Calu3 (cell line): Measurements from ENCODE around the gene WBP1. TPM values are rescaled to one million over a fixed set of nuclear protein-coding genes. Genes with fewer than 3 reads are reported as not detected.
"Not testable (repeated sequence)": the region's sequence is repeated elsewhere in the genome, so short reads cannot be mapped to it uniquely, and the experiment has no call there.

ENCODE experiments used
- BruUV-seq: library from RNA; stranded (reverse); fragments of 400-500 nt; replicated peaks from 2 replicates; lab custom pipeline; 2021; lab: Mats Ljungman, UMichigan
- CTCF ChIA-PET: fragments of 300-600 bp; sonication (Branson Sonifier 250); formaldehyde crosslinking; loops from one replicate; lab custom pipeline; 2022; ENCODE audit warnings: antibody characterized with exemption; lab: Charles Lee
- DNase-seq: peaks from one replicate; pipeline ENCODE4 v3.0.0; 2022
- H3K27ac Mint-ChIP-seq: one replicate; pipeline ENCODE4 v1.8.0; 2022; ENCODE audit warnings: mixed read lengths; ENCODE audit not compliant: unreplicated experiment
- H3K27me3 Mint-ChIP-seq: one replicate; pipeline ENCODE4 v1.8.0; 2022; ENCODE audit warnings: mixed read lengths; ENCODE audit not compliant: unreplicated experiment
- H3K36me3 Mint-ChIP-seq: one replicate; pipeline ENCODE4 v1.8.0; 2022; ENCODE audit warnings: mild to moderate bottlenecking, moderate library complexity, mixed read lengths; ENCODE audit not compliant: insufficient read depth, unreplicated experiment
- H3K4me1 Mint-ChIP-seq: one replicate; pipeline ENCODE4 v1.8.0; 2022; ENCODE audit warnings: mild to moderate bottlenecking, low read depth, mixed read lengths; ENCODE audit not compliant: unreplicated experiment
- H3K4me3 Mint-ChIP-seq: one replicate; pipeline ENCODE4 v1.8.0; 2022; ENCODE audit warnings: mild to moderate bottlenecking, low read depth, moderate library complexity, mixed read lengths; ENCODE audit not compliant: unreplicated experiment
- H3K9me3 Mint-ChIP-seq: one replicate; pipeline ENCODE4 v1.8.0; 2022; ENCODE audit warnings: low read depth, mixed read lengths; ENCODE audit not compliant: unreplicated experiment
- CTCF ChIP-seq: fragments of 200-600 bp; IDR thresholded peaks from one replicate; pipeline ENCODE4 v1.8.0; 2022; ENCODE audit warnings: antibody characterized with exemption; ENCODE audit not compliant: unreplicated experiment
- intact Hi-C: fragments of 100-400 bp; cut with micrococcal nuclease; formaldehyde crosslinking; loops from one replicate; pipeline ENCODE4 v1.10.0; 2022; ENCODE audit not compliant: unreplicated experiment
- total RNA-seq: library from RNA; stranded (reverse); gene quantifications from 2 replicates; pipeline ENCODE4 v1.2.3, GENCODE V29; 2022

The WBP1 gene
- total RNA-seq, 1 experiment from 2014 or later, result 61.6 TPM

GRCh38 chr2:74474899-74475298 lies 16.7 kb downstream of the WBP1 start:
- Mint-ChIP-seq H3K27me3 (no peaks in the 10 kb centered on the region), H3K9me3 (no peaks in the 10 kb centered on the region), H3K36me3 (peaks cover 56% of the 10 kb centered on the region), H3K27ac (peak overlapping the region; percentile 3), H3K4me1 (peaks cover 8% of the 10 kb centered on the region), H3K4me3 (no peak overlapping the region)
- no peak for DNase-seq
- BruUV-seq, result no TSS peak
- CTCF ChIA-PET, result no interaction called here
- TF ChIP-seq CTCF, result peak; percentile 36
- intact Hi-C loops, result no loop called here

- H3K4me1 Mint-ChIP-seq, result peaks cover 16% of the 10 kb centered on the region
- no TSS peak for BruUV-seq
- CTCF ChIA-PET, result interaction anchor here (1.2 to 1.6 kb wide), 2 partner anchors 9 to 41 kb away, joined by 5 to 6 read pairs; partner anchors contain the start of gene MRPL53
- H3K9me3 Mint-ChIP-seq, result no peaks in the 10 kb centered on the region
- no peaks in the 10 kb centered on the region for H3K27me3 Mint-ChIP-seq
- H3K4me3 Mint-ChIP-seq, result peak overlapping the region; percentile 85
- DNase-seq, result no peak
- H3K27ac Mint-ChIP-seq, result no peak overlapping the region
- no peak for TF ChIP-seq CTCF
- peaks cover 55% of the 10 kb centered on the region for H3K36me3 Mint-ChIP-seq
- intact Hi-C loops, result no loop called here
These were observed 23.2 kb downstream of the WBP1 start for GRCh38 chr2:74481431-74481830.

GRCh38 chr2:74481961-74482800 lies 23.9 kb downstream of the WBP1 start:
- peaks cover 24% of the 10 kb centered on the region for H3K4me1 Mint-ChIP-seq
- no peak for TF ChIP-seq CTCF
- DNase-seq, result peak; percentile 50
- H3K9me3 Mint-ChIP-seq, result no peaks in the 10 kb centered on the region
- H3K27ac Mint-ChIP-seq, result peak overlapping the region; percentile 68
- intact Hi-C loops, result no loop called here
- BruUV-seq, result no TSS peak
- H3K4me3 Mint-ChIP-seq, result peak overlapping the region; percentile 85
- no peaks in the 10 kb centered on the region for H3K27me3 Mint-ChIP-seq
- H3K36me3 Mint-ChIP-seq, result peaks cover 60% of the 10 kb centered on the region
- CTCF ChIA-PET, result interaction anchor here (0.6 to 1.9 kb wide), 9 partner anchors 9 to 327 kb away, joined by 3 to 11 read pairs (median 5); partner anchors contain the start of genes AUP1, HTRA2, MRPL53 and PCGF1

- Mint-ChIP-seq H3K4me1 (peaks cover 24% of the 10 kb centered on the region), H3K4me3 (peak within 1 kb of the TSS; percentile 85), H3K9me3 (no peaks in the 10 kb centered on the region), H3K27ac (peak within 1 kb of the TSS; percentile 68), H3K36me3 (peaks cover 60% of the 10 kb centered on the region), H3K27me3 (no peaks in the 10 kb centered on the region)
- TSS peak; percentile 82 for BruUV-seq
- CTCF ChIA-PET, result interaction anchor here (0.6 to 1.9 kb wide), 10 partner anchors 17 to 326 kb away, joined by 3 to 11 read pairs (median 4); partner anchors contain the start of genes AUP1, HTRA2, PCGF1 and WBP1
- intact Hi-C loops, result loop anchor here (1.0 kb wide), 3 partner anchors 42 to 104 kb away; partner anchors contain the start of gene RTKN
- peak; percentile 94 for DNase-seq
- peak; percentile 79 for TF ChIP-seq CTCF
These were observed 24.8 kb downstream of the WBP1 start, which contains the start of the genes CCDC142 and TTC31 for GRCh38 chr2:74482801-74483674. CCDC142 (minus strand) TSS chr2:74482998; CDS start chr2:74482837, 161 bp downstream. TTC31 (plus strand) TSS chr2:74483081; CDS start chr2:74483096, 15 bp downstream.

DNA sequence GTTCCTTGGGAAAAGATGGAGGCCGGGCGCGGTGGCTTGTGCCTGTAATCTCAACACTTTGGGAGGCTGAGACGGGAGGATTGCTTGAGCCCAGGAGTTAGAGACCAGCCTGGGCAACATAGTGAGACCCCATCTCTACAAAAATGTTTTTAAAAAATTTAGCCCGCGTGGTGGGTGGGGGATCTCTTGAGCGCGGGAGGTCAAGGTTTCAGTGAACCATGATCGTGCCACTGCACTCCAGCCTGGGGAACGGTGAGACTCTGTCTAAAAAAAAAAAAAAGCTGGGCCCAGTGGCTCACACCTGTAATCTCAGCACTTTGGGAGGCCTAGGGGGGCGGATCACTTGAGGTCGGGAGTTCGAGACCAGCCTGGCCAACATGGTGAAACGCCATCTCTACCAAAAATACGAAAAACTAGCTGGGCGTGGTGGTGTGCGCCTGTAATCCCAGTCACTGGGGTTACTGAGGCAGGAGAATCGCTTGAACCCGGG lies 25.5 kb downstream of the WBP1 start:
- CTCF ChIA-PET, result interaction anchor here (0.7 to 1.9 kb wide), 7 partner anchors 23 to 106 kb away, joined by 3 to 11 read pairs (median 4); partner anchors contain the start of genes PCGF1 and WBP1
- not testable (repeated sequence) for BruUV-seq, H3K27me3 Mint-ChIP-seq, H3K9me3 Mint-ChIP-seq, DNase-seq
- H3K36me3 Mint-ChIP-seq, result peaks cover 60% of the 10 kb centered on the region
- intact Hi-C loops, result loop anchor here (1.0 kb wide), 3 partner anchors 42 to 104 kb away; partner anchors contain the start of gene RTKN
- peak overlapping the region; percentile 85 for H3K4me3 Mint-ChIP-seq
- peaks cover 30% of the 10 kb centered on the region for H3K4me1 Mint-ChIP-seq
- peak overlapping the region; percentile 68 for H3K27ac Mint-ChIP-seq
